Measurements from ENCODE around the gene HOXC12. TPM values are rescaled to one million over a fixed set of nuclear protein-coding genes. Genes with fewer than 3 reads are reported as not detected.
A peak's percentile ranks its signal among the peaks of the same experiment; 100 is the strongest.

Gene HOXC12
- total RNA-seq, 1 experiment from 2014 or later, result 5.1 TPM

GRCh38 chr12:53973236-53974042 is 18.7 kb downstream of the HOXC12 start:
- ChIA-PET CTCF (no interaction called here), POLR2A (interaction anchor here (0.7 kb wide), 2 partner anchors 20 to 54 kb away, joined by 3 to 5 read pairs; no protein-coding TSS in a partner anchor)
- peak overlapping the region; percentile 77 to 85 for H3K4me3 ChIP-seq (ENCODE audit: low read depth in 2 of 2, low read length in 2 of 2)
- in situ Hi-C loops (cut with HindIII; ENCODE audit: low pct_unique_long_range_greater_than_20kb, low sequenced_read_pairs), result no loop called here
- H3K9me3 ChIP-seq (ENCODE audit: control insufficient read depth, insufficient read depth, low read depth, low read length), result no peaks in the 10 kb centered on the region
- intact Hi-C loops (cut with micrococcal nuclease; ENCODE audit: unreplicated experiment), result loop anchor here (1.0 kb wide), 1 partner anchor 35 kb away; the partner anchor contains the start of gene HOXC13
- ATAC-seq (peak; percentile 32), DNase-seq (ENCODE audit: low read depth, low spot score) (no peak)
- TF ChIP-seq REST (IDR thresholded peaks at IDR 0.05; ENCODE audit: insufficient read depth in 1 of 2, low read depth in 2 of 2, low read length in 1 of 2), result no peak
- TF ChIP-seq POLR2AphosphoS5 (IDR thresholded peaks at IDR 0.05; ENCODE audit: low read depth, low read length), result peak; percentile 62; the same call in 1 of the 2 replicates
- TF ChIP-seq CTCF (IDR thresholded peaks at IDR 0.05), result no peak
- TF ChIP-seq TCF7L2 (IDR thresholded peaks at IDR 0.05; ENCODE audit: low read depth, low read length), result peak; percentile 13
- 0 out of 2 replicates have a peak, but pooled peaks have one; percentile 17 for TF ChIP-seq SIN3A (IDR thresholded peaks at IDR 0.05; ENCODE audit: borderline replicate concordance, insufficient read depth, low read depth, low read length)
- peaks cover 68% of the 10 kb centered on the region for H3K4me1 ChIP-seq (ENCODE audit: control insufficient read depth, insufficient read depth, low read length)
- no peaks in the 10 kb centered on the region for H3K36me3 ChIP-seq (ENCODE audit: control insufficient read depth, insufficient read depth, low read length)
- peak overlapping the region; percentile 100 for H3K27ac ChIP-seq (ENCODE audit: low read length)
- no peaks in the 10 kb centered on the region for H3K27me3 ChIP-seq (ENCODE audit: control insufficient read depth, insufficient read depth, low read length)
- BruUV-seq (replicated peaks), result TSS peak; percentile 85

GRCh38 chr12:53974084-53975063 is 19.7 kb downstream of the HOXC12 start, which contains the start of gene HOTAIR:
HOTAIR (minus strand) TSS chr12:53974954.
- TF ChIP-seq POLR2AphosphoS5 (IDR thresholded peaks at IDR 0.05; ENCODE audit: low read depth, low read length) (peak; percentile 78), CTCF (IDR thresholded peaks at IDR 0.05) (no peak), SIN3A (IDR thresholded peaks at IDR 0.05; ENCODE audit: borderline replicate concordance, insufficient read depth, low read depth, low read length) (0 out of 2 replicates have a peak, but pooled peaks have one; percentile 28), TCF7L2 (IDR thresholded peaks at IDR 0.05; ENCODE audit: low read depth, low read length) (no peak), REST (IDR thresholded peaks at IDR 0.05; ENCODE audit: insufficient read depth in 1 of 2, low read depth in 2 of 2, low read length in 1 of 2) (no peak)
- no peaks in the 10 kb centered on the region for H3K9me3 ChIP-seq (ENCODE audit: control insufficient read depth, insufficient read depth, low read depth, low read length)
- DNase-seq (ENCODE audit: low read depth, low spot score) (no peak), ATAC-seq (peak; percentile 17)
- H3K27ac ChIP-seq (ENCODE audit: low read length), result peak within 1 kb of the TSS; percentile 100
- ChIA-PET CTCF (no interaction called here), POLR2A (interaction anchor here (0.7 kb wide), 1 partner anchor 53 kb away, joined by 3 read pairs; no protein-coding TSS in a partner anchor)
- no peaks in the 10 kb centered on the region for H3K27me3 ChIP-seq (ENCODE audit: control insufficient read depth, insufficient read depth, low read length)
- no peaks in the 10 kb centered on the region for H3K36me3 ChIP-seq (ENCODE audit: control insufficient read depth, insufficient read depth, low read length)
- intact Hi-C loops (cut with micrococcal nuclease; ENCODE audit: unreplicated experiment), result loop anchor here (1.0 kb wide), 1 partner anchor 36 kb away; the partner anchor contains the start of gene HOXC13
- peaks cover 68% of the 10 kb centered on the region for H3K4me1 ChIP-seq (ENCODE audit: control insufficient read depth, insufficient read depth, low read length)
- BruUV-seq (replicated peaks), result TSS peak; percentile 87
- in situ Hi-C loops (cut with HindIII; ENCODE audit: low pct_unique_long_range_greater_than_20kb, low sequenced_read_pairs), result no loop called here
- H3K4me3 ChIP-seq (ENCODE audit: low read depth in 2 of 2, low read length in 2 of 2), result peak within 1 kb of the TSS; percentile 77 to 85

All from Panc1 (cell line).